ENCODE results near the gene INPP5J.
A peak's percentile ranks its signal among the peaks of the same experiment; 100 is the strongest.

INPP5J gene

GRCh38 chr22:31086703-31087330 lies 35.9 kb upstream of the INPP5J start:
- DNase-seq (ENCODE audit: low spot score) = peak; percentile 30

DNA sequence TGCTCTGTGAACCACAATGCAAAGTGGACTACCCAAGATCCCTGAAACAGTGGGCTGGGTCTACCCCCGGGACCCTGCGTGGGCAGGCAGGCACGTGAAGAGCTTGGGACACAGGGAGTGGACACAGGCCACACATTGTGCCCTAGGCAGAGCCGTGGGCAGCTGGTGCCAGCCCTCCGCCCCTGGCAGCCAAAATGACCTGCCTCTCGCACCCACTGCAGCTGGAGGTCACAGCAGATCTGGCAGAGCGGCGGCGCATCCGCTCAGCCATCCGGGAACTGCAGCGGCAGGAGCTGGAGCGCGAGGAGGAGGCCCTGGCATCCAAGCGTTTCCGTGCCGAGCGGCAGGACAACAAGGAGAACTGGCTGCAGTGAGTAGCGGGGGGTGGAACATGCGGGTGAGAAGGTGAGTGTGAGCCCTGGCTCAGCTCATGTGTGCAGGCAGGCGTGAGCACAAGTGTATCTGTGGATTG lies 35.0 kb upstream of the INPP5J start:
- DNase-seq (ENCODE audit: low spot score) = peak; percentile 19

GRCh38 chr22:31088233-31088986 lies 34.4 kb upstream of the INPP5J start:
- peak; percentile 7 for DNase-seq (ENCODE audit: low spot score)

GRCh38 chr22:31089160-31090100 lies 33.3 kb upstream of the INPP5J start:
- peak; percentile 91 for DNase-seq (ENCODE audit: low spot score)

GRCh38 chr22:31090217-31091085 lies 32.3 kb upstream of the INPP5J start:
- DNase-seq (ENCODE audit: low spot score) = peak; percentile 33

GRCh38 chr22:31091106-31091975 lies 31.4 kb upstream of the INPP5J start:
- peak; percentile 15 for DNase-seq (ENCODE audit: low spot score)

DNA sequence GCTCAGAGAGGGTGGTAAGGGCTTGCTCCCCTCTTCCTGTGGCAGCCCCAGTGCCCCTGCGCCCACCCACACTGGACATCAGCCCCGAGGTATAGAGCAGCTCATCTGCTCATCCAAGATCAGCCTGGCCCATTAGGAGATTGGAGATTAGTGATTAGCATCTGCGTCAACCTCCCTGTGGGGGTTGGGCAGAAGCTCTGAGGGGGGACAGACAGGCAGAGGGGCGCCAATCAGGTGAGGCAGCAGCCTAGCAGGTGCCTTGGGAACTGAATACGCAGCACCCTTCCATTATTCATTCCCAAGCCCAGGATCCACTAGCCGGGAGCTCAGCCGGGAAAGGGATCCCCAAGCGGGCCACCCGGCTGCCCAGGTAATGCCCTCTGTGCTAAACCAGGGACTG lies 30.6 kb upstream of the INPP5J start:
- peak; percentile 20 for DNase-seq (ENCODE audit: low spot score)

DNA sequence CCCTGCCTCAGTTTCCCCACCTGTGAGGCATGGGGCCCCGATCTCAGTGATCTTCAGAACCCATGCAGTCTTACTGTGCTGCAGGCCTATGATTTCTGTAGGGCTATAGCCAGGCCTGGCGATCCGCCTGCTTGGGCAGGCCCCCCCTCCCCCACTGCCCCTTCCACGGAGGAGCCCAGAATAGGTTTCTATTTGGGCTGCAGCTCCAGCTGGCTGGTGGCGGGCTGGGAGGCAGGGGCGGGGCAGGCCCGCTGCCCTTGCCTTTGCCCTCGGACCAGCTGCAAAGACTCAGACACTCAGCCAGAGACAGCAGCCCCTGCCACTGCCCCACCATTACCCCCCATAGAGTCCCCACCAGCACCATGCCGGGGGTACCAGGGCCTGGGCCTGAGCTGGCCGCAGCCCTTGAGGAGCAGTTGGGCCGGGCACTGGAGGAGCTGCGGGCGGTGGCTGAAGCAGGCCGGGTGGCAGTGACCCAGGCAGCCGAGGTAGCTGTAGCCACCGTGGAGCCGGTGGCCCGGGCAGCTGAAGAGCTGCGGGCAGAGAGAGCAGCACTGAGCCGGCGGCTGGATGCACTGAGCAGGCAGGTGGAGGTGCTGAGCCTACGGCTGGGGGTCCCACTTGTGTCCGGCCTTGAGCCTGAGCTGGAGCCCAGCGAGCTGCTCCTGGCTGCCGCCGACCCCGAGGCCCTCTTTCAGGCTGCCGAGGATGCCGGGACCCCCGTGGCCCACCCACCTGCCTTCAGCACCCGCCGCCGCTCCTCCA lies 29.5 kb upstream of the INPP5J start:
- peak; percentile 25 for DNase-seq (ENCODE audit: low spot score)

GRCh38 chr22:31094021-31094551 lies 28.7 kb upstream of the INPP5J start:
- peak; percentile 27 for DNase-seq (ENCODE audit: low spot score)

DNA sequence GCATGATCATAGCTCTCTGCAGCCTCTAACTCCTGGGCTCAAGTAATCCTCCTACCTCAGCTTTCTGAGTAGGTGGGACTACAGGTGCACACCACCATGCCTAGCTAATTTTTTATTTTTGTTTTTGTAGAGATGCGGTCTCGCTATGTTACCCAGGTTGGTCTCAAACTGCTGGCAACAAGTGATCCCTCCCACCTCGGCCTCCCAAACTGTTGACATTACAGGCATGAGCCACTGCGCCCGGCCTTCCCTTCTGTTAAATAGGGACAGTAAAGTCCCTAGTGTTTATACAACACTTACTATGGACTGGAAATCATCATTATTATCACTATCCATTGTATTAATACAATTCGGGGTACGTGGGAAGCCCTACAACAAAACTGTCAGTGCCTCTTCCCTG lies 28.0 kb upstream of the INPP5J start:
- DNase-seq (ENCODE audit: low spot score) = no peak

- DNase-seq (ENCODE audit: low spot score) = peak; percentile 15
Observed at GRCh38 chr22:31095637-31096249, 27.0 kb upstream of the INPP5J start.

- peak; percentile 11 for DNase-seq (ENCODE audit: low spot score)
Observed at GRCh38 chr22:31096657-31097279, 26.0 kb upstream of the INPP5J start.

- DNase-seq (ENCODE audit: low spot score) = peak; percentile 18
Observed at GRCh38 chr22:31097539-31097938, 25.2 kb upstream of the INPP5J start.

- DNase-seq (ENCODE audit: low spot score) = peak; percentile 19
Observed at GRCh38 chr22:31097941-31098631, 24.7 kb upstream of the INPP5J start.

DNA sequence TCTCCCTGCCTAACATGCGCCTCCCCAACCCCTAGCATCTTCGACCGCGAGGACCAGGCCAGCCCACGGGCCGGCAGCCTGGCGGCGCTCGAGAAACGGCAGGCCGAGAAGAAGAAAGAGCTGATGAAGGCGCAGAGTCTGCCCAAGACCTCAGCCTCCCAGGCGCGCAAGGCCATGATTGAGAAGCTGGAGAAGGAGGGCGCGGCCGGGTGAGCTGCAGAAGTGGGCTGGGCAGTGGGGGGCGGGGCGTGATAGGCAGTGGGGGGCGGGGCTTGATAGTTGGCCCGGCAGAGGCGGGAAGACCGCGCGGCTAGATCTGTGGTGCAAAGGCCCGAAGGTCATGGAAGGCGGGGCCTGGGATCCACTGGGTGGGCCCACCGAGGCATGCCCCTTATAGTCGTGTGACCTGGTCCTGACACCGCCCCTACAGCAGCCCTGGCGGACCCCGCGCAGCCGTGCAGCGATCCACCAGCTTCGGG lies 24.1 kb upstream of the INPP5J start:
- peak; percentile 29 for DNase-seq (ENCODE audit: low spot score)

- DNase-seq (ENCODE audit: low spot score) = peak; percentile 21
Observed at GRCh38 chr22:31099386-31099785, 23.4 kb upstream of the INPP5J start.
